HL-60 (cell line): Measurements from ENCODE around the gene ARX.

Experiments used
- DNase-seq, 2 experiments: peaks; one replicate each; pipeline ENCODE4 v3.0.0-alpha.2; 2010 to 2020; ENCODE audit warnings: low read depth in 1 of 2, low spot score in 1 of 2
- H3K27ac ChIP-seq: fragments of 250-450 bp; sonication (Bioruptor Pico); replicated peaks from 2 replicates; pipeline ENCODE4 v1.5.1; 2020; ENCODE audit warnings: mild to moderate bottlenecking, moderate library complexity
- H3K27me3 ChIP-seq: fragments of 250-450 bp; sonication (Bioruptor Pico); 2 replicates; pipeline ENCODE4 v1.5.1; 2021; ENCODE audit warnings: mild to moderate bottlenecking, moderate library complexity; ENCODE audit not compliant: insufficient read depth, poor library complexity, severe bottlenecking
- H3K4me3 ChIP-seq: replicated peaks from 2 replicates; pipeline ENCODE4 v1.5.1; 2011; ENCODE audit warnings: mild to moderate bottlenecking, control low read depth, low read length; ENCODE audit not compliant: insufficient read depth
- GABPA ChIP-seq: IDR thresholded peaks from 2 replicates; pipeline ENCODE4 v1.6.1; 2012; ENCODE audit warnings: low read depth
- POLR2AphosphoS5 ChIP-seq: IDR thresholded peaks from 2 replicates; pipeline ENCODE4 v1.6.1; 2012; ENCODE audit warnings: low read depth
- SPI1 ChIP-seq: IDR thresholded peaks from 2 replicates; pipeline ENCODE4 v1.6.1; 2012; ENCODE audit warnings: low read depth, mild to moderate bottlenecking, borderline replicate concordance
- TF ChIP-seq, protein P1 (sequence below): IDR thresholded peaks from one replicate; pipeline ENCODE4 v1.5.1; 2011; ENCODE audit warnings: low read length, control low read depth, inconsistent platforms; ENCODE audit not compliant: insufficient read depth
- TF ChIP-seq, protein P2 (sequence below): IDR thresholded peaks from 2 replicates; pipeline ENCODE4 v1.6.1; 2012; ENCODE audit warnings: low read depth; ENCODE audit not compliant: insufficient replicate concordance

The ARX gene

DNA sequence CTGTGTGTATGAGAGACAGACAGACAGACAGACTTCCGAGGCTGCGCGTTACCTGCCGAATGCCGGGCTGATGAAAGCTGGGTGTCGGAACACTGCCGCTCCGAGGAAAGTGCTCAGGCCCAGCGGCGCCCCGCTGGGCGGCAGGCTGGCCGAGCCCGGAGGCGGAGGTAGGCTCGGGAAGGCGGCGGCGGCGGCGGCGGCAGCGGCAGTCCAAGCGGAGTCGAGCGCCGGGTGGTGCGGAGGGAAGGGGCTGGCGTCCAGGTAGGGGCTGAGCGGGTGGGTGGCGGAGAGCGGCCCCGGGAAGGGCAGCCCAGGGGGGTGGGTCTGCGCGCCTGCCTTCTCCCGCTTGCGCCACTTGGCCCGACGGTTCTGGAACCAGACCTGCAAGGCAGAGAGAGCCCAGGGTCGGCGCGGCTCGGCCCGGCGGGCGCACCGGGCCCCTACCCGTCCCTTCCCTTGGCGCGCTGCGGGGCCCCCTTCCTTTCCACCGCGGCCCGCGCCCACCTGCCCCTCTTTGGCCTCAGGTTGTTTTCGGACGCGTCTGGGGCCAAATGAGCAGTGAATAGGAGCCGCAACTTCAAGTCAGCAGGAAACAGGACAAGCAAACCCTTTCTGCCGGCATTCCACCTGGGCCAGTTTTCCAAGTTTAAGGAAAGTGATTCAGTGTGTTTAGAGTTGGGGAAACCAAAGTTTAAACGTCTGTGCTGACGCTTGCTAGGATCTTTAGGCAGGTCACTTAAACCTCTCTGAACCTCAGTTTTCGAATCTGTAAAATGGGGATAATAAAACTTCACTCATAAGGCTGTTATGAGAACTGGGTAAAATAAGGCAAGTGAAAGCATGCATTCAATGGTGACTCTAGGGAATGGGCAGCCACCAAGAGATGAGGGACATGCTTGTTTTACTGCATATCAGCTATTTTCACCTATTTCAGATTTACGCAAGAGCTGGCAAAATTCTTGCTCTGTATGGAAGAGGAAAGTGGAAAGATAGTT lies 8.4 kb downstream of the ARX start:
- Histone ChIP-seq H3K4me3 (no peak overlapping the region), H3K27me3 (peaks cover 49% of the 10 kb centered on the region), H3K27ac (no peak overlapping the region)
- no peak for DNase-seq
- TF ChIP-seq POLR2AphosphoS5 (no peak), GABPA (no peak), SPI1 (no peak)
- TF ChIP-seq, protein P1, sequence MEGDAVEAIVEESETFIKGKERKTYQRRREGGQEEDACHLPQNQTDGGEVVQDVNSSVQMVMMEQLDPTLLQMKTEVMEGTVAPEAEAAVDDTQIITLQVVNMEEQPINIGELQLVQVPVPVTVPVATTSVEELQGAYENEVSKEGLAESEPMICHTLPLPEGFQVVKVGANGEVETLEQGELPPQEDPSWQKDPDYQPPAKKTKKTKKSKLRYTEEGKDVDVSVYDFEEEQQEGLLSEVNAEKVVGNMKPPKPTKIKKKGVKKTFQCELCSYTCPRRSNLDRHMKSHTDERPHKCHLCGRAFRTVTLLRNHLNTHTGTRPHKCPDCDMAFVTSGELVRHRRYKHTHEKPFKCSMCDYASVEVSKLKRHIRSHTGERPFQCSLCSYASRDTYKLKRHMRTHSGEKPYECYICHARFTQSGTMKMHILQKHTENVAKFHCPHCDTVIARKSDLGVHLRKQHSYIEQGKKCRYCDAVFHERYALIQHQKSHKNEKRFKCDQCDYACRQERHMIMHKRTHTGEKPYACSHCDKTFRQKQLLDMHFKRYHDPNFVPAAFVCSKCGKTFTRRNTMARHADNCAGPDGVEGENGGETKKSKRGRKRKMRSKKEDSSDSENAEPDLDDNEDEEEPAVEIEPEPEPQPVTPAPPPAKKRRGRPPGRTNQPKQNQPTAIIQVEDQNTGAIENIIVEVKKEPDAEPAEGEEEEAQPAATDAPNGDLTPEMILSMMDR, result no peak
- TF ChIP-seq, protein P2, sequence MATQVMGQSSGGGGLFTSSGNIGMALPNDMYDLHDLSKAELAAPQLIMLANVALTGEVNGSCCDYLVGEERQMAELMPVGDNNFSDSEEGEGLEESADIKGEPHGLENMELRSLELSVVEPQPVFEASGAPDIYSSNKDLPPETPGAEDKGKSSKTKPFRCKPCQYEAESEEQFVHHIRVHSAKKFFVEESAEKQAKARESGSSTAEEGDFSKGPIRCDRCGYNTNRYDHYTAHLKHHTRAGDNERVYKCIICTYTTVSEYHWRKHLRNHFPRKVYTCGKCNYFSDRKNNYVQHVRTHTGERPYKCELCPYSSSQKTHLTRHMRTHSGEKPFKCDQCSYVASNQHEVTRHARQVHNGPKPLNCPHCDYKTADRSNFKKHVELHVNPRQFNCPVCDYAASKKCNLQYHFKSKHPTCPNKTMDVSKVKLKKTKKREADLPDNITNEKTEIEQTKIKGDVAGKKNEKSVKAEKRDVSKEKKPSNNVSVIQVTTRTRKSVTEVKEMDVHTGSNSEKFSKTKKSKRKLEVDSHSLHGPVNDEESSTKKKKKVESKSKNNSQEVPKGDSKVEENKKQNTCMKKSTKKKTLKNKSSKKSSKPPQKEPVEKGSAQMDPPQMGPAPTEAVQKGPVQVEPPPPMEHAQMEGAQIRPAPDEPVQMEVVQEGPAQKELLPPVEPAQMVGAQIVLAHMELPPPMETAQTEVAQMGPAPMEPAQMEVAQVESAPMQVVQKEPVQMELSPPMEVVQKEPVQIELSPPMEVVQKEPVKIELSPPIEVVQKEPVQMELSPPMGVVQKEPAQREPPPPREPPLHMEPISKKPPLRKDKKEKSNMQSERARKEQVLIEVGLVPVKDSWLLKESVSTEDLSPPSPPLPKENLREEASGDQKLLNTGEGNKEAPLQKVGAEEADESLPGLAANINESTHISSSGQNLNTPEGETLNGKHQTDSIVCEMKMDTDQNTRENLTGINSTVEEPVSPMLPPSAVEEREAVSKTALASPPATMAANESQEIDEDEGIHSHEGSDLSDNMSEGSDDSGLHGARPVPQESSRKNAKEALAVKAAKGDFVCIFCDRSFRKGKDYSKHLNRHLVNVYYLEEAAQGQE, result no peak

DNA sequence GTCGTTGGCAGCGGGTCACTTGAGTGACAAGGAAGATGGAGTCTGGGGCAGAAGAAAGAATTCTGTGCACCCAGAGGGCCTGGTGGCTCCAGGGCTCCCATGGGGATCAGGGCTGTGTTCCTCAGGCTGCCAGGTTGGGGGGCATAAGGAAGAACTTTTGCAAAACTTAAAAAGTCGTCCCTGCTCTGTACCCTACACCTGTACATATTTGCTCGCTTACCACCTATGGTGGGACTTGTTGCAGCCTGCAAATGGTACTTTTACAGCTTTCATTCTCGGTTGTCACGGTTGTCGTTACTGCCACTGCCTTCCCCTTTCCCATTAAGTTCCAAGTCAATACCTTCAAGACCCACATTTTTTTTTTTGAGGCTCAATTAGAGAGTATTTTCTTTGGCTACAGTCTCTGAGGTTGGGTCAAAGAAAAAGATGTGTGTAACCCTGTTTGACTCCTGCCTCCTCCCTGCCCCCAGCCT lies 9.1 kb downstream of the ARX start:
- Histone ChIP-seq H3K4me3 (no peak overlapping the region), H3K27me3 (peaks cover 46% of the 10 kb centered on the region), H3K27ac (no peak overlapping the region)
- no peak for DNase-seq
- no peak for TF ChIP-seq POLR2AphosphoS5
- TF ChIP-seq SPI1, result no peak
- TF ChIP-seq, protein P2, result no peak
- no peak for TF ChIP-seq GABPA
- TF ChIP-seq, protein P1, result no peak

DNA sequence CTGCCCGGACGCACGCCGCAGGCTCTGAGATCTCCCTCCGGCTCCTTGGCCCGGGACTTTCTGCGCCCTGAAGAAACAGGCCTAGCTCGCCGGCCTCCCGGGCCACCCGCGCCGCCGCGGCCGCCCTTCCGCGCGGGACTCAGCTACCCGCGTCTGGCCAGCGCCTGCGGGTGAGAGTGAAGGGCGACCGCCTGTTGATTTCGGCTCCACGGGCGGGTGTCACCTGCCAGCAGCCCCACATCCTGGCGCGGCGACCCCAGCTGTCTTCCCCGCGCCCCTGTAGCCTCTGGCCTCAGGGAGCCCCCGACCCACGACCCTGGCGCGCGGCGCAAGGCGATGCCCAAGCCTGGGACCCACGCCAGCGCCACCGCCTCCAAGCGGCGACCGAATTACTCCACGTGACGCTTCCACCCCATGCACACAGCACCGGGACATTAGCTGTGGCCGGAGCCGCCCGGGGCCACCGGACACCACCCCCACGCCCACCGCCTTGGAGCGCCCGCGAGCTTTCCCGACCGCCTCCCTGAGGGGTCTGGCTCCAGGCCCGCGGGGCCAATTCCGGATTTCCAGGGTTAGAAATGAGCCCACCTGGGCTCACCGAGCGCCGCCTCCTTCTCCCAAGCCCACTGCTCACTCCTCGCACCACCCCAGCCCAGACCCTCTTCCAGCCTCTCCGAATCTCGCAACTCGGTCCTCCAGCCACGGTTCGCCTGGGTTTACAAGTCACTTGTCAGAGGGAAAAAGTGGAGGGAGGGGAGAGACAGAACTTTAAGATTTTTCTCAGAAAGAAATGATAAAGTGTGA lies 10.2 kb downstream of the ARX start:
- Histone ChIP-seq H3K27me3 (peaks cover 37% of the 10 kb centered on the region), H3K4me3 (peak overlapping the region; percentile 25), H3K27ac (no peak overlapping the region)
- no peak for DNase-seq
- TF ChIP-seq, protein P1, result no peak
- TF ChIP-seq SPI1 (no peak), POLR2AphosphoS5 (no peak), GABPA (no peak)
- TF ChIP-seq, protein P2, result no peak
